ENCODE measurements around the gene SGCA. TPM values are rescaled to one million over a fixed set of nuclear protein-coding genes. Genes with fewer than 3 reads are reported as not detected.

SGCA gene
- total and polyA plus RNA-seq, 2 of the 13 experiments (the other 11 are each of a cell fraction or from before 2014, with no cell fraction given), result not detected

GRCh38 chr17:50149417-50150353, 16.1 kb upstream of the SGCA start (continued):
- TF ChIP-seq ARID5B (CRISPR knock-in tag; IDR thresholded peaks at IDR 0.05) (peak; percentile 22; the same call in 1 of the 2 replicates), FOXO1 (CRISPR knock-in tag; IDR thresholded peaks at IDR 0.05) (peak; percentile 46; the same call in 1 of the 2 replicates), SNAPC5 (CRISPR knock-in tag; IDR thresholded peaks at IDR 0.05; ENCODE audit: borderline replicate concordance) (no peak), ZNF10 (CRISPR knock-in tag; IDR thresholded peaks at IDR 0.05; ENCODE audit: borderline replicate concordance, low read depth) (no peak), ZFX (CRISPR knock-in tag; IDR thresholded peaks at IDR 0.05; ENCODE audit: low read depth) (peak; percentile 95), KMT2B (CRISPR knock-in tag; IDR thresholded peaks at IDR 0.05) (no peak), ZNF597 (CRISPR knock-in tag; IDR thresholded peaks at IDR 0.05) (no peak), BRCA1 (CRISPR knock-in tag; IDR thresholded peaks at IDR 0.05) (peak; percentile 52; the same call in 1 of the 2 replicates), NCOA5 (CRISPR knock-in tag; IDR thresholded peaks at IDR 0.05) (no peak), PAWR (CRISPR knock-in tag; IDR thresholded peaks at IDR 0.05; ENCODE audit: borderline replicate concordance) (no peak), SOX6 (IDR thresholded peaks at IDR 0.05) (no peak), SOX6 (CRISPR knock-in tag; IDR thresholded peaks at IDR 0.05) (0 out of 2 replicates have a peak, but pooled peaks have one; percentile 16), RXRB (CRISPR knock-in tag; IDR thresholded peaks at IDR 0.05; ENCODE audit: borderline replicate concordance) (no peak), XRCC5 (optimal IDR thresholded peaks at IDR 0.05; ENCODE audit: low read length) (no peak), DMAP1 (CRISPR knock-in tag; IDR thresholded peaks at IDR 0.05) (0 out of 2 replicates have a peak, but pooled peaks have one; percentile 20), ZNF704 (CRISPR knock-in tag; IDR thresholded peaks at IDR 0.05; ENCODE audit: borderline replicate concordance) (no peak), KDM1A (CRISPR knock-in tag; IDR thresholded peaks at IDR 0.05) (no peak), NAIF1 (CRISPR knock-in tag; IDR thresholded peaks at IDR 0.05; ENCODE audit: borderline replicate concordance) (no peak), NONO (IDR thresholded peaks at IDR 0.05) (no peak), NONO (CRISPR knock-in tag; conservative IDR thresholded peaks at IDR 0.05) (peak; percentile 54; the same call in 1 of the 2 replicates), PHF5A (CRISPR knock-in tag; IDR thresholded peaks at IDR 0.05; ENCODE audit: low read depth, unreplicated experiment) (no peak), ZNF790 (CRISPR knock-in tag; IDR thresholded peaks at IDR 0.05; ENCODE audit: borderline replicate concordance) (peak; percentile 55; the same call in 1 of the 2 replicates), ZSCAN25 (CRISPR knock-in tag; IDR thresholded peaks at IDR 0.05) (peak; percentile 57), KDM3A (CRISPR knock-in tag; IDR thresholded peaks at IDR 0.05; ENCODE audit: low read depth) (no peak), ZNF567 (CRISPR knock-in tag; IDR thresholded peaks at IDR 0.05; ENCODE audit: borderline replicate concordance) (no peak)
